ENCODE results near the gene CYS1. TPM values are rescaled to one million over a fixed set of nuclear protein-coding genes. Genes with fewer than 3 reads are reported as not detected.

Gene CYS1
- total and polyA plus RNA-seq, 2 donors (not counting 3 experiments of a cell fraction or from before 2014, with no cell fraction given): not detected

- H3K27ac ChIP-seq (ENCODE audit: insufficient read depth, low read depth, low read length): no peak overlapping the region
- H3K27me3 ChIP-seq (ENCODE audit: control insufficient read depth in 2 of 2, insufficient read depth in 2 of 2, low read length in 2 of 2): no peaks in the 10 kb centered on the region
- no peak overlapping the region for H3K4me2 ChIP-seq (ENCODE audit: insufficient read depth, low read length)
- dilution Hi-C loops (cut with MboI; ENCODE audit: extremely low pct_ligation_motif_present, low sequenced_read_pairs): no loop called here
- TF ChIP-seq JUN (IDR thresholded peaks at IDR 0.05; ENCODE audit: borderline replicate concordance, insufficient read depth, insufficient read length, low read depth) (no peak), MYC (IDR thresholded peaks at IDR 0.05; ENCODE audit: low read depth, low read length) (no peak), POLR2AphosphoS5 (IDR thresholded peaks at IDR 0.05; ENCODE audit: insufficient read depth, low read depth, low read length) (no peak), GATA2 (IDR thresholded peaks at IDR 0.05; ENCODE audit: insufficient read depth, insufficient read length, low read depth, low read length) (no peak), EZH2 (IDR thresholded peaks at IDR 0.05; ENCODE audit: borderline replicate concordance, low read depth, low read length, severe bottlenecking) (no peak), POLR2A (IDR thresholded peaks at IDR 0.05; ENCODE audit: low read depth, low read length) (no peak), MAX (IDR thresholded peaks at IDR 0.05; ENCODE audit: insufficient read depth, insufficient read length) (no peak), FOS (IDR thresholded peaks at IDR 0.05; ENCODE audit: borderline replicate concordance, insufficient read depth, low read length) (no peak)
- no peaks in the 10 kb centered on the region for H3K79me2 ChIP-seq (ENCODE audit: control insufficient read depth, insufficient read depth, low read length)
- H3K9me3 ChIP-seq (replicated peaks; ENCODE audit: control insufficient read depth, insufficient read depth, low read length): no peaks in the 10 kb centered on the region
- intact Hi-C loops (cut with micrococcal nuclease): no loop called here
- no peaks in the 10 kb centered on the region for H4K20me1 ChIP-seq (replicated peaks; ENCODE audit: control insufficient read depth, extremely low read depth, insufficient read depth, low read length)
- FAIRE-seq: no peak
- H3K36me3 ChIP-seq (ENCODE audit: control insufficient read depth in 2 of 2, extremely low read depth in 1 of 2, insufficient read depth in 2 of 2, low read length in 2 of 2): no peaks in the 10 kb centered on the region
- ChIA-PET POLR2A (interaction anchor here (0.6 kb wide), 3 partner anchors 29 to 346 kb away, joined by 3 to 6 read pairs (median 5); partner anchors contain the start of gene ODC1), CTCF (interaction anchor here (0.9 to 3.9 kb wide), 7 partner anchors 16 to 333 kb away, joined by 3 to 33 read pairs (median 4); no protein-coding TSS in a partner anchor)
- BruUV-seq (replicated peaks): no TSS peak
- H3K9me1 ChIP-seq (replicated peaks; ENCODE audit: control insufficient read depth, extremely low read depth, insufficient read depth, low read length): no peaks in the 10 kb centered on the region
- DNase-seq (ENCODE audit: low read depth, low spot score): no peak
- no peak overlapping the region for H3K4me3 ChIP-seq (replicated peaks in 1 of 3; ENCODE audit: insufficient read depth in 1 of 3, low read depth in 1 of 3, low read length in 3 of 3)
- H2AFZ ChIP-seq (ENCODE audit: low read depth, low read length): no peak overlapping the region
- no peaks in the 10 kb centered on the region for H3K4me1 ChIP-seq (ENCODE audit: control insufficient read depth, extremely low read depth, insufficient read depth, low read length)
- H3K9ac ChIP-seq (replicated peaks; ENCODE audit: extremely low read depth, insufficient read depth, low read length): no peak overlapping the region
Observed at GRCh38 chr2:10101491-10101890, 21.3 kb upstream of the CYS1 start.

All from endothelial cell of umbilical vein (primary cell).